Measurements from ENCODE around the gene ABCC6.
"Not testable (repeated sequence)": the region's sequence is repeated elsewhere in the genome, so short reads cannot be mapped to it uniquely, and the experiment has no call there.

Gene ABCC6

GRCh38 chr16:16190546-16190945 is 32.7 kb downstream of the ABCC6 start:
- DNase-seq (ENCODE audit: low read depth), result no peak

GRCh38 chr16:16189842-16190241 is 33.5 kb downstream of the ABCC6 start:
- DNase-seq (ENCODE audit: low read depth), result no peak

- no peak for DNase-seq (ENCODE audit: low read depth)
Measured at GRCh38 chr16:16188827-16189226, 34.5 kb downstream of the ABCC6 start.

GRCh38 chr16:16186820-16187219 is 36.5 kb downstream of the ABCC6 start:
- DNase-seq (ENCODE audit: low read depth), result no peak

GRCh38 chr16:16185095-16185494 is 38.2 kb downstream of the ABCC6 start:
- DNase-seq (ENCODE audit: low read depth), result no peak

GRCh38 chr16:16184594-16184993 is 38.7 kb downstream of the ABCC6 start:
- DNase-seq (ENCODE audit: low read depth), result no peak

GRCh38 chr16:16183562-16183961 is 39.7 kb downstream of the ABCC6 start:
- DNase-seq (ENCODE audit: low read depth), result no peak

GRCh38 chr16:16182918-16183317 is 40.4 kb downstream of the ABCC6 start:
- DNase-seq (ENCODE audit: low read depth), result no peak

- not testable (repeated sequence) for DNase-seq (ENCODE audit: low read depth)
Measured at GRCh38 chr16:16181748-16182147, 41.5 kb downstream of the ABCC6 start.

- no peak for DNase-seq (ENCODE audit: low read depth)
Measured at GRCh38 chr16:16178455-16179162, 44.7 kb downstream of the ABCC6 start.

GRCh38 chr16:16176328-16176727 is 47.0 kb downstream of the ABCC6 start:
- no peak for DNase-seq (ENCODE audit: low read depth)

GRCh38 chr16:16175296-16175695 is 48.0 kb downstream of the ABCC6 start:
- DNase-seq (ENCODE audit: low read depth), result no peak

GRCh38 chr16:16172991-16173390 is 50.3 kb downstream of the ABCC6 start:
- DNase-seq (ENCODE audit: low read depth), result no peak

GRCh38 chr16:16171332-16171919 is 51.9 kb downstream of the ABCC6 start:
- DNase-seq (ENCODE audit: low read depth), result no peak

- DNase-seq (ENCODE audit: low read depth), result no peak
Measured at GRCh38 chr16:16169615-16170014, 53.7 kb downstream of the ABCC6 start.

GRCh38 chr16:16168431-16168830 is 54.9 kb downstream of the ABCC6 start:
- DNase-seq (ENCODE audit: low read depth), result no peak

- DNase-seq (ENCODE audit: low read depth), result no peak
Measured at GRCh38 chr16:16167927-16168326, 55.4 kb downstream of the ABCC6 start.

- DNase-seq (ENCODE audit: low read depth), result no peak
Measured at GRCh38 chr16:16166949-16167348, 56.3 kb downstream of the ABCC6 start.

GRCh38 chr16:16166085-16166484 is 57.2 kb downstream of the ABCC6 start:
- DNase-seq (ENCODE audit: low read depth), result no peak

- DNase-seq (ENCODE audit: low read depth), result no peak
Measured at GRCh38 chr16:16164243-16164642, 59.1 kb downstream of the ABCC6 start.

GRCh38 chr16:16163571-16163970 is 59.7 kb downstream of the ABCC6 start:
- no peak for DNase-seq (ENCODE audit: low read depth)

GRCh38 chr16:16163109-16163508 is 60.2 kb downstream of the ABCC6 start:
- no peak for DNase-seq (ENCODE audit: low read depth)

GRCh38 chr16:16162591-16162990 is 60.7 kb downstream of the ABCC6 start:
- DNase-seq (ENCODE audit: low read depth), result no peak

- not testable (repeated sequence) for DNase-seq (ENCODE audit: low read depth)
Measured at GRCh38 chr16:16161840-16162239, 61.5 kb downstream of the ABCC6 start.

All from stimulated activated CD8-positive, alpha-beta memory T cell treated with anti-CD3 and anti-CD28 coated beads, Interleukin-15, amount 100 ng/mL, for 1 hour (primary cell).